Measurements from ENCODE around the gene ERICH2.

Gene ERICH2

GRCh38 chr2:170762760-170763159 is 7.4 kb upstream of the ERICH2 start:
- no peak for DNase-seq (ENCODE audit: low read depth, low spot score)

- no peak for DNase-seq (ENCODE audit: low read depth, low spot score)
These were observed 6.9 kb upstream of the ERICH2 start for GRCh38 chr2:170763232-170763631.

GRCh38 chr2:170764880-170765261 is 5.3 kb upstream of the ERICH2 start:
- DNase-seq (ENCODE audit: low read depth, low spot score), result no peak

DNA sequence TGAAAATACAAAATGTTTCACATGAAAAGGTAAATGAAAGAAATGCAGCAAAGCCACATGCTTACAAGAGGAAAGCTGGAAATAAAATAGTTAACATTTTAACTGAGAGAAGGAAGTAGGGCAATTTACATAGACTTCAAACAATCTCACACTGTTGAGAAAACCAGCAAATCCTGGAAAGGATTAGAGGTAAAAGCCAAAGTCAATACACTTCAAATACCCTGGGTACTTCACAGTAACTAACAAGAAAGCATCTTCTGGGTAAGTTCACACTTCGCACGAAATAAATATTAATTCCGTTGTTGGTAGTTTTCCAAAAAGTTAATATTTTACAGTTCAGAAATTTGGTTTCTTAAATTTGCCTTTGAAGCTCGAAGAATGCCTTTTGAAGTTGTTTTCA is 3.5 kb upstream of the ERICH2 start:
- DNase-seq (ENCODE audit: low read depth, low spot score), result no peak

DNA sequence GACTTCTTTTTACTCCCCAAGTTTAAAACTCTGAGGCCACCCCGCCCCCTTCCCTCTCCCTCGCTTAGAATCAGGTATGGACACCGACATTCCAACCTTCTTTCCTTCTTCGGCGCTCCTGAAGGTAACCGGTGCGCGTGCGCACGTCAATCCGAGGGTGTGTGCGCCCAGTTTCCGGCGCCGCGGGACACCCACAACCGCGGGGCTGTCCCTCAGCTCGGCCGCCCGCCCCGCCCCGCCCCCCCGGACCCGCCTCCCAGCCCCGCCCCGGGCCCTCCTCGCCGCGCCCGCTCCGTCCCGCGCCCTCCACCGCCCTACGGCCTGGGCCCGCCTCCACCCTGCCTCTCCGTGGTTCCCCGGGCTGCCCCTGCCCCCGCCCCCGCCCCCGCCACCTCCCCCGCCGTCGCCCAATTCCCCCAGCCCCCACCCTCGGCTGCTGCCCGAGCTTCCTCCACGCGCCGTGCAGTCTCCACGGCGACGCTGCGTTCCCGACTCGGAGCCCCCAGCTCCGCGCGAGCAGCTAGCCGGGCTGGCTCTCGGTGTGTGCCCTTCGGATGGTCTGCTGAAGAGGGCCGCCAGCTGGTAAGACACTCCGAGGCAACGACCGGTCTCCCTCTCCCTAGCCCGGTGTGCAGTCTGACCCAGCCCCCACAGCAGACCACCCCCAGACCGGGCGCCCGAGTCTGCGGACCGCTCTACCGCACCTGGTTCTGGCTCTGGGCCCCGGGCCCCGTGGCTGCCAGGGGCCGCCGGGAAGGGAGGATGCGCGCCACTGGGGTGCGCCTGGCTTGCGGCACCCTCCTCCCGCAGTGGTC is 635 bp downstream of the ERICH2 start:
- DNase-seq (ENCODE audit: low read depth, low spot score), result peak; percentile 83

- DNase-seq (ENCODE audit: low read depth, low spot score), result no peak
These were observed 1.3 kb downstream of the ERICH2 start for GRCh38 chr2:170771421-170771937.

DNA sequence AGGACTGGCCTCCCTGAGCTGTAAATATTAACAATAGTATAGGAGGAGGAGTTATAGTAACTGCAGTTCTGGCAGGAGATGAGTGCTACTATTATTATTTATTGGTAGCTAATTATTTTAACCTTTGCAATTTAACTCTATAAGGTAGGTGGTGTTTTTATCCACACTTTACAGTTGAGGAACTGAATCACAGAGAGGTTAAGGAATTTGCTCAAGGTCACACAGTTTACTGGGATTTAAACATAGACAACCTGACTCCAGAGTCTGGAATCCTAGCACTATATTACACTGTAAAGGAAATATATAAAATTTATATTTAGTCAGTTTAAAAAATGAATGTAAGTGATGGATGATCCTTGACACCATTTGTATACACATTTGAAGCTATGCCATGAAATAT is 2.1 kb downstream of the ERICH2 start:
- no peak for DNase-seq (ENCODE audit: low read depth, low spot score)

DNA sequence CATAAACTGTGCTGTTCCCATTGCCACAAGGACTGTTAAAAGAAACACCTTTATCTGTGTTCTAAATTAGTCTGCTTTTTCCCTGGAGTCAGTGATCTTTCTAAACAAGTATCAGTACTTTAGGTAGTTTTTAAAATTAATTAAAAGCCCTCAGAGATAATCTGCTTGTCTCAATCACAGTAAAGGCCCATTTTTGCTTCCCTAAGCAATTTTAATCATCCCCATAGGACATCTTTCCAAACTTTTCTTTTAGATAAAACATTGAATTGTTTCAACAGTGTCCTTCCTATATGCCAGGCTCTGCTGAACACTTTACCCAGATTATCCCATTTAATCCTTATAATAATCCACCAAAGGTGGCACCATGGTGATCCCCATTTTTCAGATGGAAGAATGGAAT is 3.9 kb downstream of the ERICH2 start:
- DNase-seq (ENCODE audit: low read depth, low spot score), result no peak

- no peak for DNase-seq (ENCODE audit: low read depth, low spot score)
These were observed 8.7 kb downstream of the ERICH2 start for GRCh38 chr2:170778900-170779299.

DNA sequence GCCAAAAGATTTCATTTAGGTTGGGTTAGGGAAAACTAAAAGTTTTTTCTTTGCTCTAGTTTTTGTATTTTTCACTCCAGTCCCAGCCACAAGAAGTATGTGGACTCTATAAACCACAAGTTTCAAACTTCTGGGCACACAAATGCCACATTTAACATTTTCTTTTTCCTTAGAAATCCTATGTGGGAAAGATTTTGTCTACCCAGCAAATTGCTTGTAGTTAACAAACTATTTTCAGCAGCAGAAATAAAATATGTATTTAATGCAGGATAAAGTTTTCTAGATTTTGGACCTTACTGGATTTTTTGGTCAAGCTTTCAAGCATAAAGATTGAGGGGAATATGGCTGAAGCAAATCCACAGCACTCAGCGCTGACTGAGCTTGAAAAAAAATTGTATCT is 9.1 kb downstream of the ERICH2 start:
- peak; percentile 14 for DNase-seq (ENCODE audit: low read depth, low spot score)

DNA sequence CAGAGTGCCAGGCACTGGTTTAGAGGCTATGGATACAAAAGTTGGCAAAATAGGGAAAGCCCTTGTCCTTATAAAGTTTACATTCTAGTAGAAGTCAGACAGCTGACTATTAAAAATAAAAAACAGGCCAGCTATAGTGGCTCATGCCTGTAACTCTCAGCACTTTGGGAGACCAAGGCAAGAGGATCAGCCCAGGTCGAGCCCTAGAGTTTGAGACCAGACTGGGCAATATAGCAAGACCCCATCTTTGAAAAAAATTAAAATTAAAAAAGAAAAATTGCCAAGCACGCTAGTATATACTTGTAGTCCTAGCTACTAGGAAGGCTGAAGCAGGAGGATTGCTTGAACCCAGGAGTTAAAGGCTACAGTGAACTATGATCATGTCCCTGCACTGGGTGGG is 12.5 kb downstream of the ERICH2 start:
- DNase-seq (ENCODE audit: low read depth, low spot score), result no peak

DNA sequence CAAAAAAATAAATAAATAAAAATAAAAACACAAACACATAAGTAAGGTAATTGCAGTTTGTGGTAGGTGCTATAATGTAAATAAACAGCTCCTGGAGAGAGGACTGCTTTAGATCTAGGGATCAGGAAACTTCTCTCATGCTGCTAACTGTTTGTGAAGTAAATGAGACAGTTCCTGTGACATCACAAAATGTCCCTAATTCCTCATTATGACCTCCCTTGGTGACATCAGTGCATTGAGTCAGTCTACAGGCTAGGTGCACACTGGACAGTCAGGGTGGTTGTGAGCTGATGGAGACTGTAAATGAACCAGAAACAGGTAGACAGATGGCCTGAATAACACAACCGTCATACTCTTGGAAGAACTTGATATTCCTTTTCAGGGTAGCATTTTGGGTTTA is 13.4 kb downstream of the ERICH2 start:
- DNase-seq (ENCODE audit: low read depth, low spot score), result no peak

GRCh38 chr2:170798996-170799395 is 28.8 kb downstream of the ERICH2 start:
- DNase-seq (ENCODE audit: low read depth, low spot score), result no peak

GRCh38 chr2:170806548-170806947 is 36.4 kb downstream of the ERICH2 start:
- DNase-seq (ENCODE audit: low read depth, low spot score), result no peak

DNA sequence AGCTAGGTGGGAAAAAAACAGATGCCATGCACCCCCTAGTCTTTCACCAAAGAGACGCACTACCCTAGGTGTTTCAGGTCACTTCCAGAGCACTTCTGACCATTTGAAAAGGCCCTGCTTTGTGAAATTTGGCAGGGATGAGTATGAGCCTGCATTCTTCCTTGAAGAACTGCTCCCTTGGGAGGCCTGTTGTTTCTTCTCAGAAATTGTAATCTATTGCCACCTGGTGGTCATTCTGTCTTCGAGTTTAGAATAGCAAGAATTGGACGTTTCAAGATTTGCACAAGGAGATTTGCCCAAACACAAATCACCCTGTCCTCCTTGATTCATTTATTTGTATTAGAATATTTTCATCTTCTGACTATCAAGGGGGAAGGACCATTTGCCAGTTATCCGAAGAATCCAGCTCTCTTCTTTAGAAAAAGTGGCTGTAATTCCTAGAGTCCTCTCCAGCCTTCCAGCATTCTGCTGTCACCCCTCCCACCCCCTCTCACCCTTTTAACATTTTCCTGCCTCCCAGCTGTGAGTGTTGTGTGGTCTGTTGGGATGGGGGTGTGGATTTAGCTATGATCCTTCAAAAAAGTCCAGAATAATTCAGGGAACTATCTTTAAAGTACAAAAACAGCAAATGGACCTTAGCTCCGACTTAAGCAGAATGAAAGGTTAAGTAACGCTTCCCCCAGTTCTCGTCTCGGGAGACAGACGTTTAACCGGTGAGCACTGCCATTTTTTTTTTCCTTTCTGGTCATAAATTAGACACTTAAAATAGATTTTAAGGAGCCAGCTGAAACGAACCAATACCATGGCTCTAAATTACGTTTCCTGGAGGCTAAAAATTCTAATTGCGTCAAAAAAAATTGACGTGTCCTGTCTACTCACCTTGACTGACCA is 42.8 kb downstream of the ERICH2 start:
- DNase-seq (ENCODE audit: low read depth, low spot score), result peak; percentile 86

GRCh38 chr2:170813611-170814532 is 43.7 kb downstream of the ERICH2 start:
- peak; percentile 86 for DNase-seq (ENCODE audit: low read depth, low spot score)

GRCh38 chr2:170814533-170815230 is 44.5 kb downstream of the ERICH2 start:
- no peak for DNase-seq (ENCODE audit: low read depth, low spot score)

DNA sequence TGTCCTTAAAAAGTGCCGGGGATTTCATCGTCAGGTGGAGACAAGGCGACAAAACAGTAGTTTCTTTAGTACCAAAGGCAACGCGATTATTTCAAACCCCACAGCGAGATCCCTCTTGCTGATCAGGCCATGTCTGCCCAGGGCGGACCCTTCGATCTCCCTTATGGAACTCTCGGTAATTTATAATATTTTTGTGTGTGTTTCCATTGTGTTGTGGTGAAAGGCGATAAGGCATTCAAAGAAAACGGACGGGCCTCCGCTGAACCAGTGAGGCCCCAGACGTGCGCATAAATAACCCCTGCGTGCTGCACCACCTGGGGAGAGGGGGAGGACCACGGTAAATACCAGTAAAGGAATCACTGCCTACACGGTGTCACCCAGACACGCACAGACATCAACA is 45.1 kb downstream of the ERICH2 start:
- no peak for DNase-seq (ENCODE audit: low read depth, low spot score)

DNA sequence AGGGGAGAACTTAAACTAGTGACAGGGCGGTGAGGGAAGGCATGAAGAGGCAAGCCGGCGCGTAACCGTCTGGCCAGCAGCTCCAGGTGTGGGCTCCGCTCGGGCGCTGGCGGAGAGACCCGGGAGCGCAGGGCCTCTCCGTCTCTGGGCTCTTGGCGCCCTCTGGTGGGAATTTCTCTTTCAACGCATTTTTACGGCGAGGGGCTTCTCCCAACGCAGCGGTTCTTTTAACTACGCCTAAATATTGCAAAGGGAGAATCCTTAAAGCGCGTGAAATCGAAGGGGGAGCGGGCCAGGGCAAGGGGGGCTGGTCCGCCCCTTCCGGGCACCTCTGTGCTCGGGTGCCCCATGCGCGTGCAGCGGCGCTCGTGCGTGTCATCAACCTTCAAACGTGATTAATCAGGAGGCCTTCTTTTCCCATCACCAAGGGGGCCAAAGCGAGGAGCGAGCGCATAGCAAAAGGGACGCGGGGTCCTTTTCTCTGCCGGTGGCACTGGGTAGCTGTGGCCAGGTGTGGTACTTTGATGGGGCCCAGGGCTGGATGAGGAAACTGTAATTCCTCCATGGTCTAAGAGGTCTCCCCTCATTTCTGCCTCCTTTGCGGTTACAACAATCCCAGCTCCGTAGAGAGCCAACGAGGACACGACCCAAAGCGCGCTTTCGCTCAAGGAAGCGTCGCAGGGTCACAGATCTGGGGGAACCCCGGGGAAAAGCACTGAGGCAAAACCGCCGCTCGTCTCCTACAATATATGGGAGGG is 45.7 kb downstream of the ERICH2 start:
- DNase-seq (ENCODE audit: low read depth, low spot score), result peak; percentile 85

DNA sequence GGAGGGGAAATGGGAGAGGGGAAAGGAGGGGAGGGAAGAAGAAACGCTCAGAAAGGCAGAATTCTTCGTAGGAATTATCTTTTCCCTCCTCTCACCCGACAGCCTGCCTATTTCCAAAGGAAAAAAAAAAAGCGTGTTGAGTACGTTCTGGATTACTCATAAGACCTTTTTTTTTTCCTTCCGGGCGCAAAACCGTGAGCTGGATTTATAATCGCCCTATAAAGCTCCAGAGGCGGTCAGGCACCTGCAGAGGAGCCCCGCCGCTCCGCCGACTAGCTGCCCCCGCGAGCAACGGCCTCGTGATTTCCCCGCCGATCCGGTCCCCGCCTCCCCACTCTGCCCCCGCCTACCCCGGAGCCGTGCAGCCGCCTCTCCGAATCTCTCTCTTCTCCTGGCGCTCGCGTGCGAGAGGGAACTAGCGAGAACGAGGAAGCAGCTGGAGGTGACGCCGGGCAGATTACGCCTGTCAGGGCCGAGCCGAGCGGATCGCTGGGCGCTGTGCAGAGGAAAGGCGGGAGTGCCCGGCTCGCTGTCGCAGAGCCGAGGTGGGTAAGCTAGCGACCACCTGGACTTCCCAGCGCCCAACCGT is 46.4 kb downstream of the ERICH2 start, which contains the start of gene GAD1:
Gene GAD1 (plus strand): TSS at position 384 of the 589 bp plus-strand sequence. CDS start 1,705 bp downstream, outside the sequence.
- peak; percentile 81 for DNase-seq (ENCODE audit: low read depth, low spot score)
